ENCODE results near the gene MRPL1.
"Not testable (repeated sequence)": the region's sequence is repeated elsewhere in the genome, so short reads cannot be mapped to it uniquely, and the experiment has no call there.

Gene MRPL1

GRCh38 chr4:77931452-77932135 lies 69.0 kb downstream of the MRPL1 start:
- Histone ChIP-seq H3K36me3 (ENCODE audit: insufficient read depth, low read length) (peaks cover 11% of the 10 kb centered on the region), H2AFZ (ENCODE audit: low read depth, low read length) (no peak overlapping the region)

DNA sequence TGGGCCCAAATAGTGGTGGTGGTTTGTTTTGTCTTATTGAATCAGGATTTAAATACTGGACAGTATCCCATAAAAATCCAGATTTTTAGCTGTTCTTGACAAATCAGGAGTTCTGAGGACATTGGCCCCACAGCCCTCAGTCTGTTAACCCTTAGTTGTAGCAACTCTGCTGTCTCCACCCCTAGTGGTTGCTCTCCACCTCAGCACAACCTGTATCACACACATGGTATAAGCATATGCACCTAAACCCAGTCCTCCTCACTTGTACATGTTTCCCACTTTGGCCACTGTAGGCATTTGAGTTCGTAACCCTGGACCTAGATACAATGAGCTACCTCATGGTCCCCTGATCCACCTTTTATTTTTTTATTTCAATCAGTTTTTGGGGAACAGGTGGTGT lies 75.9 kb downstream of the MRPL1 start:
- H3K4me3 ChIP-seq (ENCODE audit: low read length) = no peak overlapping the region
- no peak overlapping the region for H2AFZ ChIP-seq (ENCODE audit: low read depth, low read length)
- H3K36me3 ChIP-seq (ENCODE audit: insufficient read depth, low read length) = peaks cover 3% of the 10 kb centered on the region
- H3K27me3 ChIP-seq (ENCODE audit: insufficient read depth, low read length) = no peaks in the 10 kb centered on the region
- no peaks in the 10 kb centered on the region for H3K9me3 ChIP-seq (ENCODE audit: low read length)
- no peaks in the 10 kb centered on the region for H3K4me1 ChIP-seq (ENCODE audit: insufficient read depth, low read length)

More at GRCh38 chr4:77931452-77932135, 69.0 kb downstream of the MRPL1 start:
- H3K4me3 ChIP-seq (ENCODE audit: low read length) = no peak overlapping the region
- H3K27me3 ChIP-seq (ENCODE audit: insufficient read depth, low read length) = no peaks in the 10 kb centered on the region
- H3K9me3 ChIP-seq (ENCODE audit: low read length) = no peaks in the 10 kb centered on the region
- H3K4me1 ChIP-seq (ENCODE audit: insufficient read depth, low read length) = no peaks in the 10 kb centered on the region

DNA sequence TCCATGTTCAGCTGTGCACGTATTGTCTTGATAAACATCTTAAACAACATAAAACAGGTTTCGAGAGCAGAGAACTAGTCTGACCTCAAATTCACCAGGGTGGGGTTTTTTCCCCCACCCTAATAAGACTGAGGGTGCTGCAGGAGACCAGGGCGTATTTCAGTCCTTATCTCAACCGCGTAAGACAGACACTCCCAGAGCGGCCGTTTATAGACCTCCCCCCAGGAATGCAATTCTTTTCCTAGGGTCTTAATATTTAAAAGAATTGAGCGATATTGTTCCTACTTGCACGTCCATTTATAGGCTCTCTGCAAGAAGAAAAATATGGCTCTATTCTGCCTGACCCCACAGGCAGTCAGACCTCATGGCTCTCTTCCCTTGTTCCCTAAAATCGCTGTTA lies 83.3 kb downstream of the MRPL1 start:
- H3K27me3 ChIP-seq (ENCODE audit: insufficient read depth, low read length); H2AFZ ChIP-seq (ENCODE audit: low read depth, low read length); H3K4me3 ChIP-seq (ENCODE audit: low read length); H3K4me1 ChIP-seq (ENCODE audit: insufficient read depth, low read length); H3K36me3 ChIP-seq (ENCODE audit: insufficient read depth, low read length); H3K9me3 ChIP-seq (ENCODE audit: low read length): not testable (repeated sequence)

GRCh38 chr4:77950203-77950602 lies 87.6 kb downstream of the MRPL1 start:
- no peak overlapping the region for H3K4me3 ChIP-seq (ENCODE audit: low read length)
- H3K9me3 ChIP-seq (ENCODE audit: low read length) = no peaks in the 10 kb centered on the region
- no peak overlapping the region for H2AFZ ChIP-seq (ENCODE audit: low read depth, low read length)
- no peaks in the 10 kb centered on the region for H3K27me3 ChIP-seq (ENCODE audit: insufficient read depth, low read length)
- H3K36me3 ChIP-seq (ENCODE audit: insufficient read depth, low read length) = peaks cover 14% of the 10 kb centered on the region
- no peaks in the 10 kb centered on the region for H3K4me1 ChIP-seq (ENCODE audit: insufficient read depth, low read length)

DNA sequence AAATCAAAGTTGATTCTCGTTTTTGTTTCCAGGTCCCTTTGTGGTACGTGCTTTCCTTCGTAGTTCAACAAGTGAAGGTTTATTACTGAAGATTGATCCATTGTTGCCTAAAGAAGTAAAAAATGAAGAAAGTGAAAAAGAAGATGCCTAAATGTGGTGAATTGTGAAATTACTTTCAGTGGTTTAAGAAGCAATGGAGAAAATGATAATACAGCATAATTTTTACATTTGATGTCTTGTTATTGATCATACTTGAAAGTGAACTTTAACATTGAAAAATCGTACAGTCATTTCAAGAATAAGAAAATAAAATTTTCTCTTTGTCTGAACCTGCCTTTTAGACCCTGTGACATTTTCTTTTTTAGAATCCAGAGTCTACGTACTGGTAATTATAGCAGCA lies 89.8 kb downstream of the MRPL1 start:
- no peaks in the 10 kb centered on the region for H3K27me3 ChIP-seq (ENCODE audit: insufficient read depth, low read length)
- no peak overlapping the region for H2AFZ ChIP-seq (ENCODE audit: low read depth, low read length)
- H3K4me3 ChIP-seq (ENCODE audit: low read length) = no peak overlapping the region
- no peaks in the 10 kb centered on the region for H3K4me1 ChIP-seq (ENCODE audit: insufficient read depth, low read length)
- peaks cover 14% of the 10 kb centered on the region for H3K36me3 ChIP-seq (ENCODE audit: insufficient read depth, low read length)
- no peaks in the 10 kb centered on the region for H3K9me3 ChIP-seq (ENCODE audit: low read length)

DNA sequence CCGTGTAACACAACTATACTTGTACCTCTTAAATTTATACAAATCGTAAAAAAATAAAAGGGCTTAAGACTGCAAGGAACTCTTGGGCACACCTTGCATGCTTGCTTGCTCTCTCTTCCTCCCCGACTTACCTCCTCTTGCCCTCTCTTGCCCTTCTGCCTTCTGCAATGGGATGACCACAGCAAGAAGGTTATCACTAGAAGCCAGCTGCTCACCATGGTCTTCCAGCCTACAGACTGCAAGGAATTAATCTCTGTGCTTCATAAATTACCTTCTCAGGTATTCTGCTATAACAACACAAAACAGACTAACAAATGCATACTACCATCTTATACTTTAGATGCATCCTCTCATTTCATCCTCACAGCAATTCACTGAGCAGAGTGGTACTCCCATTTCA lies 92.1 kb downstream of the MRPL1 start:
- H3K9me3 ChIP-seq (ENCODE audit: low read length) = no peaks in the 10 kb centered on the region
- no peaks in the 10 kb centered on the region for H3K4me1 ChIP-seq (ENCODE audit: insufficient read depth, low read length)
- peaks cover 14% of the 10 kb centered on the region for H3K36me3 ChIP-seq (ENCODE audit: insufficient read depth, low read length)
- H3K4me3 ChIP-seq (ENCODE audit: low read length) = no peak overlapping the region
- H3K27me3 ChIP-seq (ENCODE audit: insufficient read depth, low read length) = no peaks in the 10 kb centered on the region
- H2AFZ ChIP-seq (ENCODE audit: low read depth, low read length) = no peak overlapping the region

GRCh38 chr4:77956917-77957316 lies 94.3 kb downstream of the MRPL1 start:
- Histone ChIP-seq H2AFZ (ENCODE audit: low read depth, low read length) (no peak overlapping the region), H3K27me3 (ENCODE audit: insufficient read depth, low read length) (no peaks in the 10 kb centered on the region), H3K9me3 (ENCODE audit: low read length) (no peaks in the 10 kb centered on the region), H3K36me3 (ENCODE audit: insufficient read depth, low read length) (peaks cover 9% of the 10 kb centered on the region), H3K4me3 (ENCODE audit: low read length) (no peak overlapping the region), H3K4me1 (ENCODE audit: insufficient read depth, low read length) (no peaks in the 10 kb centered on the region)

GRCh38 chr4:77958897-77959296 lies 96.3 kb downstream of the MRPL1 start:
- Histone ChIP-seq H3K4me3 (ENCODE audit: low read length) (no peak overlapping the region), H3K27me3 (ENCODE audit: insufficient read depth, low read length) (no peaks in the 10 kb centered on the region), H3K36me3 (ENCODE audit: insufficient read depth, low read length) (peaks cover 4% of the 10 kb centered on the region), H3K4me1 (ENCODE audit: insufficient read depth, low read length) (no peaks in the 10 kb centered on the region), H3K9me3 (ENCODE audit: low read length) (no peaks in the 10 kb centered on the region), H2AFZ (ENCODE audit: low read depth, low read length) (no peak overlapping the region)

DNA sequence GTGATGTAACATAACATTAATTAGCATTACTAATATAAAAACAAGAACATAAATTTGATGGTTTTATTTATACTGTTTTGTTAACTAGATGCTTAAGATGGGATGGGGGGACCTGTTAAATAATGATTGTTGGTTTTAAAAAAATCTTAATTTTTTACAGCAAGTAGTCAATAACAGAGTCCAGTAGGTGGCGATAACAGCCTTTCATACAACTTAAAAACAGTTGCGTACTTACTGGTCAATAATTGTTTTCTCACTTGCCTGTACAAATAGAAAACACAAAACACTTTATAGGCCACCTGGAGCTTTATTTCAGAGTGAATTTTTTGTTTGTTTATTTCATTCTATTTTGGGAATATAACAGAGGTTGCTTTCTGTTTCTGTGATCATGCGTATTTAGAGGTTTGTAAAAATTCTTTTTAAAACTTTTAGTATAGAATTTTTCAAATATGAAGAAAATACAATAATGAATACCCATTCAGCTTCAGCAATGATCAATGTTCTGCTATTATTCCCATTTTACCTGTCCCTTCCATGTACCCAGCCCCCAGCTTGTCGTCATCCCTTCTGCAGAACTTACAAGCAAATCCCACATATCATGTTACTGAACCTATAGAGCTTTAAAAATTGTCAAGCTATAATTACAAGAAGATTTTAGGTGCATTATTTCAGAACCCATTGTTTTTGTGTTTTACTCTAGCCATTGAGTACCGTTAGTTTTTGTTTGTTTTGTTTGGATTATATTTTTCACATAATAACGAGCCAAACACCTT lies 97.1 kb downstream of the MRPL1 start:
- H3K9me3 ChIP-seq (ENCODE audit: low read length) = no peaks in the 10 kb centered on the region
- no peaks in the 10 kb centered on the region for H3K36me3 ChIP-seq (ENCODE audit: insufficient read depth, low read length)
- H3K27me3 ChIP-seq (ENCODE audit: insufficient read depth, low read length) = no peaks in the 10 kb centered on the region
- no peak overlapping the region for H2AFZ ChIP-seq (ENCODE audit: low read depth, low read length)
- H3K4me3 ChIP-seq (ENCODE audit: low read length) = no peak overlapping the region
- H3K4me1 ChIP-seq (ENCODE audit: insufficient read depth, low read length) = no peaks in the 10 kb centered on the region

- Histone ChIP-seq H3K27me3 (ENCODE audit: insufficient read depth, low read length) (no peaks in the 10 kb centered on the region), H3K36me3 (ENCODE audit: insufficient read depth, low read length) (no peaks in the 10 kb centered on the region), H3K4me1 (ENCODE audit: insufficient read depth, low read length) (no peaks in the 10 kb centered on the region), H3K9me3 (ENCODE audit: low read length) (no peaks in the 10 kb centered on the region), H2AFZ (ENCODE audit: low read depth, low read length) (no peak overlapping the region), H3K4me3 (ENCODE audit: low read length) (no peak overlapping the region)
Measured at GRCh38 chr4:77960367-77960766, 97.7 kb downstream of the MRPL1 start.

- Histone ChIP-seq H3K27me3 (ENCODE audit: insufficient read depth, low read length) (no peaks in the 10 kb centered on the region), H2AFZ (ENCODE audit: low read depth, low read length) (no peak overlapping the region), H3K4me3 (ENCODE audit: low read length) (no peak overlapping the region), H3K4me1 (ENCODE audit: insufficient read depth, low read length) (no peaks in the 10 kb centered on the region), H3K9me3 (ENCODE audit: low read length) (no peaks in the 10 kb centered on the region), H3K36me3 (ENCODE audit: insufficient read depth, low read length) (no peaks in the 10 kb centered on the region)
Measured at GRCh38 chr4:77963004-77963403, 100.4 kb downstream of the MRPL1 start.

DNA sequence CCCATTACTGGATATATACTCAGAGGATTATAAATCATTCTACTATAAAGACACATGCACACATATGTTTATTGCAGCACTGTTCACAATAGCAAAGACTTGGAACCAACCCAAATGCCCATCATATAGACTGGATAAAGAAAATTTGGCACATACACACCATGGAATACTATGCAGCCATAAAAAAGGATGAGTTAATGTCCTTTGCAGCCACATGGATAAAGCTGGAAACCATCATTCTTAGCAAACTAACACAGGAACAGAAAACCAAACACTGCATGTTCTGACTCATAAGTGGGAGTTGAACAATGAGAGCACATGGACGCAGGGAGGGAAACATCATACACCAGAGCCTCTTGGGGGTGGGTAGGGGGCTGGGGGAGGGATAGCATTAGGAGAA lies 111.0 kb downstream of the MRPL1 start:
- H3K27me3 ChIP-seq (ENCODE audit: insufficient read depth, low read length); H2AFZ ChIP-seq (ENCODE audit: low read depth, low read length); H3K36me3 ChIP-seq (ENCODE audit: insufficient read depth, low read length); H3K4me3 ChIP-seq (ENCODE audit: low read length); H3K4me1 ChIP-seq (ENCODE audit: insufficient read depth, low read length); H3K9me3 ChIP-seq (ENCODE audit: low read length): not testable (repeated sequence)

DNA sequence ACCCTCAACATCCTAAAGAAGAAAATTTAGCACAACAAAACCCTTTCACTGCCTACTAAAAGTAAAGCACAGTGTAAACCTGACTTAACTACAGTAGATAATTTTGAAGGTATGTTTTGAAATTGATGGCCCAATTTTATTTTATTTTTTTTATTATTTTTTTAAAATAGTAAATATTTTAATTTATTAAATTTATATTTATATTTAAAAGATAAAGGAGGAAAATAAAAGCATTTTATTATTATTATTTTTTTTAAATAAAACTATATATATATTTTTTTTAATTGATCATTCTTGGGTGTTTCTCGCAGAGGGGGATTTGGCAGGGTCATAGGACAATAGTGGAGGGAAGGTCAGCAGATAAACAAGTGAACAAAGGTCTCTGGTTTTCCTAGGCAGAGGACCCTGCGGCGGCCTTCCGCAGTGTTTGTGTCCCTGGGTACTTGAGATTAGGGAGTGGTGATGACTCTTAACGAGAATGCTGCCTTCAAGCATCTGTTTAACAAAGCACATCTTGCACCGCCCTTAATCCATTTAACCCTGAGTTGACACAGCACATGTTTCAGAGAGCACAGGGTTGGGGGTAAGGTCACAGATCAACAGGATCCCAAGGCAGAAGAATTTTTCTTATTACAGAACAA lies 120.4 kb downstream of the MRPL1 start:
- H2AFZ ChIP-seq (ENCODE audit: low read depth, low read length); H3K36me3 ChIP-seq (ENCODE audit: insufficient read depth, low read length); H3K4me3 ChIP-seq (ENCODE audit: low read length); H3K9me3 ChIP-seq (ENCODE audit: low read length); H3K27me3 ChIP-seq (ENCODE audit: insufficient read depth, low read length); H3K4me1 ChIP-seq (ENCODE audit: insufficient read depth, low read length): not testable (repeated sequence)
